ENCODE data around the gene NRM.
"Not testable (repeated sequence)": the region's sequence is repeated elsewhere in the genome, so short reads cannot be mapped to it uniquely, and the experiment has no call there.

NRM gene

DNA sequence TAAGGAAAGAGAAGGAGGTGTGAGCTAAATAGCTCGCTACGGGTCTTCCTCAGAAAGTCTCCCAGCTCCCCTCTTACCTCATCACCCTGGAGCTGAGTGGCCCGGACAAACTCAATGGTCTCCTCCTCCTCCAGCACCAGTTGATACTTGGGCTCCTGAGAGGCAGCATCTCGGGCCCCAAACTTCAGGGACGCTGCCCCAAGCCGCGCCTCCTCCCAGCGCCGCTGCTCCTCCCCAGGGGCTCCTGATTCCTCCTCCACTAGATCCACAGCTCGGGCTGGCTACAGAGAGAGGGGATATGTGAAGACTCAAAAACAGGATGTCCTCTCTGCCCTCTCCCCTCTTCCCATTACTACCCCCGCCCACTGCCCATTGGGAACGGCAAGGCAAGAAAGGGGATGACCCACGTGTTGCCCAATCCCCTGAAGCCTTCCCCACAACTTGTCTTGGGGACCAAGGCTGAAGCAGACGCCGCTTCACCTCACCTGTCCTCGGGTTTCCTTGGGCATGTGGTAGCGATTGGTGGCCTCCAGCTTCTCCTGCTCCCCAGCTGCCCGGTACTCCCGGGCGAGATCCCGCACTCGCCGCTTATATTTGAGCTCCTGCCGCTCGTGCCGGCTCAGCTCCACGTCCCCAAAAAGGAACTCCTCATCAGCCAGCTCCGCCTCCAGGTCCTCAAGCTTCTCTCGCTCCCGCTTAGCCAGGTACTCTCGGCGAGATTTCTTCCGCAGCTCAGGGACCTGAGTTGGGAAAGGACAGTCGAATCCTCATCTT lies 25.6 kb downstream of the NRM start:
- DNase-seq: no peak

DNA sequence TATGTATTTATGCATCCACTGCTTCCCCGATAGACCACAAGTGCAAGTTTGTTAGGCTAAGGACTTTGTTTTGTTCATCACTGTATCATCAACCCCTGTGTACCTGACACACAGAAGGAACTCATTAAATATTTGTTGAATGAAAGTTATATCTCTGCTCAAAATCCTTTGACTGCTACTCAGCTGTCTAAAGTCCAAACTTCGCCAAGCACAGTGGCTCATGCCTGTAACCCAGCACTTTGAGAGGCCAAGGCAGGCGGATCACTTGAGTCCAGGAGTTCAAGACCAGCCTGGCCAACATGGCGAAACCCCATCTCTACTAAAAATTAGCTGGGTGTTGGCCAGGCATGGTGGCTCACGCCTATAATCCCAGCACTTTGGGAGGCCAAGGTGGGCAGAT lies 32.9 kb downstream of the NRM start:
- not testable (repeated sequence) for DNase-seq

DNA sequence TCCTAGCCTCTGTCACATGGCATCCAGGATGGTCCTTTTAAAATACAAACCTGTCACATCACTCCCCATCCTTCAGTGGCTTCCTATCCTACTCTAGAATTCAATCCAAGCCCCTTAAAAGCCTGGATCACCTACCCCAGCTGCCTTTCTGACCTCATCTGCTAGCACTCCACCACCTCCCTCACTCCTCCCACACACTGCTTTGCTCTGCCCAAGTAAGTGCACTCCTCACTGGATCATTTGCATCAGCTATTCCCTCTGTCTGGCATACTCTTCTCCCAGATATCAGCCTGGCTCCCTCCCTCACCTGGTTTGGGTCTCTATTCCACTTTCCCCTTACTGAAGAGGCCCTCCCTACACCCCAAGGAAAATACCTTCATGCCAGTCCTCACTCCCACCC lies 33.3 kb downstream of the NRM start:
- no peak for DNase-seq

GRCh38 chr6:30656513-30656912 lies 34.3 kb downstream of the NRM start:
- no peak for DNase-seq

- peak; percentile 25 for DNase-seq
These were observed 35.1 kb downstream of the NRM start for GRCh38 chr6:30655743-30656094.

DNA sequence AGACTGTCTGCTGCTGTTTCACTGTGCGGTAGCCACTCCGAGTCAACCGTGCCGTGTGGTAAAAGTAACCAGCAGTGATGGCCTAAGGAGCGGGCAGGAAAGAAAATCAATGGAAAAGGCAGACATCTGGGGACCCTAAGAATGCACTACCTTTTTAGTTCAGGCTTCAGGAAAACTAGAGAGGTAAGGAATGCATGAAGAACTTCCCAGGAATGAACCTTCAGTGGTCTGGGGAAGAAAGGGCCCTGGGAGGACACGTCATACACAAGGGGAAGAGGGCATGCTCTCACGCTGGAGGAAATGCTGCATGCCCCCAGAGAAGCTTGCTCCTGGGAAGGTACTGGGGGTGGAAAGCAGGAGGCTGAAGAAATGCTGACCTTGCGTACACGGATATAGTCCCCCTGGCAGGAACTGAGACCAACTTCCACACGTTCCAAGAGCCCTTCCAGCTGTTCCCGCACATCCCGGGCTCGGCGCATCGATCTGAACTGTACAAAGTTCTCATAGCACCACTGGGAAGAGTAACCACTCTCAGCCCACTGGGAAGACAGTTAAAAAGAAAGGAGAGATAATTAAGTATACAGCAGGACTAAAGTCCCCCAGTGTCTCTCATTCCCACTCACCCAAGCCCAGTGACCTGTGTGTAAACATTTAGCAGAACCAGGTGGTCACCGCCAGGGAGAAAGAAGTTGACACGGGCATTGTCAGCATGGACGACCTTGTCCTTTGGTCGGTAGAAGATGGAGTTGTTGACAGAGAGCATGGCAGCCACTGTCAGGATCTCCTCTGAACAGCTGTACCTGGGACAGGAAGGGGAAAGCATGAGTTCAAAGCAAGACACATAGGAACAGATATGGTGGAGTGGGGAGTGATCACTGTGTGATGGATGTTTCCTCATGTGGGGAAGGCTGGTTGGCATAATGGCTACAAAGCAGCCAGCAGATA lies 35.7 kb downstream of the NRM start:
- no peak for DNase-seq

DNA sequence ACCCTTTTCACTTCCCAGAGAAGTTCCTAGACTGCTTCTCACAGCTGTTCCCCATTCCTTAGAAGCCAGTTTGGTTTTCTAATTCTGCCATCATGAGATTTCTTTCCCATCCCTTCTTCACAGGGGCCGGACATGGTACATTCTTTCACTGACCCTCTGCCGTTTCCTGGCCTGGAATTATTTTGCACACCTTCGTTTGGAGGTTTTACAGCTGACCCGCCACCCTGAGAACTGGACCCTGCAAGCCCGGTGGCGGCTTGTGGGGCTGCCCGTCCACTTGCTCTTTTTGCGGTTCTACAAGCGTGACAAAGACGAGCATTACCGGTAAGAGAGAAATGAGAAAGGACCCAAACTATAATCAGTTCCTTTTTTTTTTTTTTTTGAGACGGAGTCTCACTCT lies 39.6 kb downstream of the NRM start:
- DNase-seq: no peak

DNA sequence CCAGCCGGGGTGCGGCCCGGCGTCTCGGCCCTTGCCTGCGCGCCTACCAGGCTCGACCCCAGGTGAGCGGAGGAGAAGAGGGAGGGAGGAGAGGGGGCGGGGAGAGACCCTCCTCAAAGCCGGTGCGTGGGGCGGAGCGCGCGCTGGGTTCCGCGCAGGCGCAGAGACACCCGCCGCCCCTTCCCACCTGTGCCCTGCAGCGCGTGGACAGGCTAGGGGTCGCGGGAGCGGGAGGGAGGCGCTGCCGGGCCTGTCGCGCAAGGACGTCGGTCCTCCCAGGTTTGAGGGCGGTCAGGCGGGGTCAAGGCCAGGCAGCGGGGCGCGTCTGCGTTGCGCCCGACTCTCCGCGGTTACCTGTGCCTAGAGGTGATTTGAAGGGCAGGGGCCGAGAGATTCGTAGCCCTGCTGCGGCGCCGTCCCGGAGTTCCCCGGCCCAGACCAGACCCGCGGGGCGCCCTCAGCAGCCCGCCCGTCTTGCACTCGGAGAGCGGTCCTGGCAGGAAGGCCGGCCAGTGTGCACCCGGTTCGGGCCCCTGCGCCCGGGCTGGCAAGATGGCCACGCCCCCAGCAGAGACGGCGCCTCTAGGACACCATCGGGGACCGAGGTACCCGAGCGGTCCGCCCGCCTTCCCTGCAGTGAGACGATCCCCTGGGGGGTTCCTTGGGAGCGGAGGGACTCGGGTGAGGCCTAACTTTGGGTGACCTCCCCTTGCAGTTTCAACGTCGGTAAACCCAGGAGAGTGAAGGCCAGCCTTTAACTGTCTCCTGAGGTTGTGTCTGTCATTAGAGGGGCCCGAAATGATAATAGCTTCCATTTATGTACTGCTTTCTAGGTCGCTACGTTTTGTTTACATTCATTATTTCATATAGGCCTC lies 43.3 kb downstream of the NRM start:
- DNase-seq: peak; percentile 73

GRCh38 chr6:30646450-30647241 lies 44.1 kb downstream of the NRM start, which contains the start of gene C6orf136:
C6orf136 (plus strand) TSS chr6:30647133; CDS start chr6:30647232, 99 bp downstream.
- peak; percentile 95 for DNase-seq

DNA sequence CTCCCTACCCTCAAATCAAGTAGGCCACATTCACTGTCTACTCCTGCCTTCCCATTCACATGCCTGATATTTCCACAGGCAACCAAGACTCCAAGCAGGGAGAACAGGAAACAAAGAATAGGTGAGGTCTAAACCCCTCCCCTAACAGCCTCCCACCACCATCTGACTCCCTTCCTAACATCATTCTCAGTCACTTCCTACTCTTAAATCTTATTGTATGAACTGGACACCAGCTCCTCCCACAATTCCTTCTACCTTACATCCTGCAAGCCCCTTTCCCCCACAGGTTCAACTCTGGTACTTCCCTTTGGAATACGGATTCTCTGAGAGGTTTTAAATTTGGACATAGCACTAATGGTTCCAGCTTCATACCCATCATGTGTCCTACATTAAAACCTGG lies 44.8 kb downstream of the NRM start:
- DNase-seq: no peak

GRCh38 chr6:30644769-30645168 lies 46.0 kb downstream of the NRM start:
- no peak for DNase-seq

DNA sequence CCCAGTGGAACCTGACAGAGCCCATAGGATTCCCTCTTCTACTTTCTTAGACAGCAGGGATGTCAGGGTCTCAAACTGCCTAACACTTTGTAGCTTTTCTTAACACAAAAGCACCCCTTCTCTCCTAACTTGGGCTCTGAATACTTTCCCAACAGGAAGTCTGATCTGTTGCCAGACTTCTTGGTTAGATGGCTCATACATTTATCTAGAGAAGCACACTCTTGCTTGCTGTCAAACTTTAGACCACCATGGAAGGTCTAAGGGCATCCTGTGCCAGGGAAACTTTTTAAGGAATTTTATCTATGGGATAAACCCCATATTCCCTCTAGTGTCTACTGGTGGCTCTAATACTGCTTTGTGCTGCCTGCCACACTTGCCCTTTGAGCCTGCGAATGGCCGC lies 47.1 kb downstream of the NRM start:
- DNase-seq: no peak

GRCh38 chr6:30641048-30641447 lies 49.7 kb downstream of the NRM start:
- DNase-seq: no peak

DNA sequence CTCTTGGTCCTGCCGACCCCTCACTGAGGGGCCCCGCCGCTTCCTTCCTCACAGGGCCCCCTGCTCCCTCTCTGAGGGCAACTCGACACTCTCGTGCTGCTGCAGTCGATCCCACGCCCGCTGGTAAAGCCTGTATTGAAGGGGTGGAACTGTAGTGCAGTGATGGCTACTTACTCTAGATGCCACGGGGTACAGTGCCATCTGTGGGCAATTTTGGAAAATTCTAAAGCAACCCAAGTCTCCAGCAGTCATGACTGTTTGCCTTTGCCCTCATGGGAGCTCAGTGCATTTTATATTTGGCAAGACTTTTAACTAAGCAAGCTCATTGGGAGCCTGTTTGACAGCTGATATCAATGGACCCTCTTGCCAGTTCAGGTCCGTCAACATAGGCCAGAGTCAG lies 50.3 kb downstream of the NRM start:
- no peak for DNase-seq
